T-cell (primary cell): ENCODE measurements around the gene FHIP2A. TPM values are rescaled to one million over a fixed set of nuclear protein-coding genes. Genes with fewer than 3 reads are reported as not detected.

Source experiments
- ATAC-seq, 4 experiments: fragments of 200-7000 bp in 3 of 4; fragments of 150-1000 bp in 1 of 4; cut with Tn5 transposase; replicated peaks in 1 of 4; 1 replicate in 3 of 4; 2 replicates in 1 of 4; pipeline ENCODE4 v1.10.0; 2021; ENCODE audit warnings: moderate library complexity in 3 of 4, mild to moderate bottlenecking in 2 of 4, moderate number of reproducible peaks in 1 of 4
- CTCF ChIA-PET, 2 donors: fragments of 300-600 bp; sonication (Branson Sonifier 250); formaldehyde crosslinking; loops; one replicate each; lab custom pipeline; 2022; ENCODE audit warnings: antibody characterized with exemption in 2 of 2; lab: Charles Lee
- POLR2A ChIA-PET, 2 donors: fragments of 300-600 bp; sonication (Branson Sonifier 250); formaldehyde crosslinking; loops; one replicate each; lab custom pipeline; 2022; ENCODE audit warnings: antibody characterized with exemption in 2 of 2; lab: Charles Lee
- DNase-seq, 35 experiments: peaks; one replicate each; pipeline versions ENCODE4 v3.0.0 to v3.0.0-alpha.2; 2013 to 2023
- H3K27ac ChIP-seq: one replicate; pipeline ENCODE4 v1.5.1; 2013; ENCODE audit warnings: low read length
- H3K27me3 ChIP-seq, 2 experiments: replicated peaks in 1 of 2; 1 replicate in 1 of 2; 2 replicates in 1 of 2; pipeline versions ENCODE4 v1.6.1 to v1.7.0; 2013; ENCODE audit warnings: low read length in 1 of 2, mixed read lengths in 1 of 2; ENCODE audit not compliant: control insufficient read depth in 2 of 2, insufficient read depth in 2 of 2; ENCODE audit errors: extremely low read depth in 1 of 2
- H3K36me3 ChIP-seq, 2 donors: 1 replicate in 1 of 2; 2 replicates in 1 of 2; pipeline versions ENCODE4 v1.6.1 to v1.7.0; 2013; ENCODE audit warnings: low read length in 1 of 2; ENCODE audit not compliant: control insufficient read depth in 2 of 2, insufficient read depth in 1 of 2; ENCODE audit errors: extremely low read depth in 1 of 2
- H3K4me1 ChIP-seq, 2 experiments: 1 replicate in 1 of 2; 2 replicates in 1 of 2; pipeline versions ENCODE4 v1.6.1 to v1.7.0; 2013; ENCODE audit warnings: low read length in 2 of 2, mixed read lengths in 1 of 2; ENCODE audit not compliant: insufficient read depth in 2 of 2, control insufficient read depth in 1 of 2; ENCODE audit errors: extremely low read depth in 1 of 2
- H3K4me3 ChIP-seq, 2 donors: 1 replicate in 1 of 2; 2 replicates in 1 of 2; pipeline versions ENCODE4 v1.5.1 to v1.7.0; 2013; ENCODE audit warnings: mild to moderate bottlenecking in 2 of 2, low read length in 1 of 2, moderate library complexity in 1 of 2; ENCODE audit not compliant: control insufficient read depth in 1 of 2; ENCODE audit errors: extremely low read depth in 1 of 2
- H3K9me3 ChIP-seq: 2 replicates; pipeline ENCODE4 v1.7.0; 2013
- H3K27ac Mint-ChIP-seq, 2 donors: one replicate each; pipeline ENCODE4 v1.8.0; 2020 to 2021; ENCODE audit warnings: mild to moderate bottlenecking in 2 of 2, mixed read lengths in 2 of 2
- H3K27me3 Mint-ChIP-seq, 2 donors: one replicate each; pipeline ENCODE4 v1.8.0; 2021 to 2022; ENCODE audit warnings: mixed read lengths in 2 of 2
- H3K36me3 Mint-ChIP-seq: one replicate; pipeline ENCODE4 v1.8.0; 2021; ENCODE audit warnings: mixed read lengths
- H3K4me1 Mint-ChIP-seq, 3 donors: one replicate each; pipeline ENCODE4 v1.8.0; 2020 to 2022; ENCODE audit warnings: mixed read lengths in 3 of 3, mild to moderate bottlenecking in 1 of 3
- H3K4me3 Mint-ChIP-seq, 3 donors: one replicate each; pipeline ENCODE4 v1.8.0; 2020 to 2022; ENCODE audit warnings: mild to moderate bottlenecking in 3 of 3, mixed read lengths in 3 of 3, moderate library complexity in 3 of 3
- H3K9me3 Mint-ChIP-seq, 3 donors: one replicate each; pipeline ENCODE4 v1.8.0; 2020 to 2022; ENCODE audit warnings: mixed read lengths in 3 of 3
- WGBS: methylation state at CpG from one replicate; pipeline ENCODE4 v1.1.5; 2013; ENCODE audit warnings: missing lambda C conversion rate; ENCODE audit not compliant: insufficient coverage; 5-methylcytosine and 5-hydroxymethylcytosine counted together
- total RNA-seq, 35 experiments: library from RNA in 6 of 35; stranded (reverse) in 6 of 35; fragments of 120-200 nt in 1 of 35; gene quantifications; one replicate each; pipeline versions ENCODE4 v1.2.1 to v1.2.4 and lab custom pipeline; 2013 to 2026

The FHIP2A gene
- total RNA-seq, 5 donors from 2014 or later (not counting 1 experiment from before 2014, with no cell fraction given) = 27.0 to 37.0 (median 31.9) TPM

GRCh38 chr10:114868870-114869519 lies 47.4 kb downstream of the FHIP2A start:
- Mint-ChIP-seq H3K27ac (no peak overlapping the region), H3K27me3 (peaks cover 18 to 23% of the 10 kb centered on the region in 2 donors), H3K4me1 (no peaks in the 10 kb centered on the region), H3K4me3 (no peak overlapping the region), H3K36me3 (peaks cover 24% of the 10 kb centered on the region), H3K9me3 (peaks cover 0 to 3% (median 2%) of the 10 kb centered on the region in 3 donors)
- no peak for ATAC-seq
- POLR2A ChIA-PET = no interaction called here
- CTCF ChIA-PET = interaction anchor here (0.6 to 1.4 kb wide), 3 partner anchors 10 to 77 kb away, joined by 3 to 4 read pairs (median 4); no protein-coding TSS in a partner anchor
- peaks cover 0 to 9% of the 10 kb centered on the region in 2 donors for H3K36me3 ChIP-seq
- no peaks in the 10 kb centered on the region for H3K4me1 ChIP-seq
- H3K27me3 ChIP-seq = peaks cover 0 to 3% of the 10 kb centered on the region in 2 experiments
- no peak overlapping the region for H3K4me3 ChIP-seq
- H3K9me3 ChIP-seq = no peaks in the 10 kb centered on the region
- DNase-seq = no peak
- no CpG with 5 or more reads among the region's 1 CpG for WGBS
- no peak overlapping the region for H3K27ac ChIP-seq

GRCh38 chr10:114869520-114869892 lies 47.9 kb downstream of the FHIP2A start:
- Histone ChIP-seq H3K4me1 (no peaks in the 10 kb centered on the region), H3K36me3 (peaks cover 0 to 4% of the 10 kb centered on the region in 2 donors), H3K4me3 (no peak overlapping the region), H3K27me3 (peaks cover 0 to 6% of the 10 kb centered on the region in 2 experiments), H3K27ac (no peak overlapping the region), H3K9me3 (no peaks in the 10 kb centered on the region)
- DNase-seq (no peak), ATAC-seq (no peak)
- peaks cover 20% of the 10 kb centered on the region for H3K36me3 Mint-ChIP-seq
- H3K27me3 Mint-ChIP-seq = peaks cover 22 to 28% of the 10 kb centered on the region in 2 donors
- ChIA-PET CTCF (interaction anchor here in 1 of 2 donors (0.6 to 1.4 kb wide), 3 partner anchors 14 to 77 kb away, joined by 3 to 4 read pairs (median 3); no protein-coding TSS in a partner anchor), POLR2A (no interaction called here)
- no peak overlapping the region for H3K27ac Mint-ChIP-seq
- no peak overlapping the region for H3K4me3 Mint-ChIP-seq
- no peaks in the 10 kb centered on the region for H3K4me1 Mint-ChIP-seq
- peaks cover 0 to 3% (median 2%) of the 10 kb centered on the region in 3 donors for H3K9me3 Mint-ChIP-seq
- WGBS = no CpG with 5 or more reads among the region's 1 CpG

GRCh38 chr10:114870486-114870885 lies 48.9 kb downstream of the FHIP2A start:
- Mint-ChIP-seq H3K9me3 (peaks cover 0 to 3% (median 2%) of the 10 kb centered on the region in 3 donors), H3K4me1 (peaks cover 3 to 9% (median 4%) of the 10 kb centered on the region in 3 donors), H3K27me3 (peaks cover 32 to 36% of the 10 kb centered on the region in 2 donors), H3K27ac (no peak overlapping the region), H3K36me3 (peaks cover 11% of the 10 kb centered on the region), H3K4me3 (no peak overlapping the region)
- Histone ChIP-seq H3K27ac (no peak overlapping the region), H3K27me3 (peaks cover 0 to 16% of the 10 kb centered on the region in 2 experiments), H3K36me3 (no peaks in the 10 kb centered on the region), H3K9me3 (no peaks in the 10 kb centered on the region), H3K4me3 (no peak overlapping the region), H3K4me1 (no peaks in the 10 kb centered on the region)
- ChIA-PET CTCF (no interaction called here), POLR2A (no interaction called here)
- no CpG with 5 or more reads among the region's 3 CpGs for WGBS
- no peak for DNase-seq
- ATAC-seq = no peak

- H3K27ac ChIP-seq = no peak overlapping the region
- Mint-ChIP-seq H3K36me3 (peaks cover 5% of the 10 kb centered on the region), H3K9me3 (no peaks in the 10 kb centered on the region), H3K4me1 (peaks cover 3 to 18% (median 4%) of the 10 kb centered on the region in 3 donors), H3K27me3 (peaks cover 40 to 45% of the 10 kb centered on the region in 2 donors), H3K4me3 (no peak overlapping the region), H3K27ac (no peak overlapping the region)
- no peak overlapping the region for H3K4me3 ChIP-seq
- ATAC-seq (no peak), DNase-seq (no peak)
- H3K27me3 ChIP-seq = peaks cover 0 to 22% of the 10 kb centered on the region in 2 experiments
- 67% methylated on average over 1 of the region's 2 CpGs for WGBS
- H3K36me3 ChIP-seq = no peaks in the 10 kb centered on the region
- CTCF ChIA-PET = no interaction called here
- H3K9me3 ChIP-seq = no peaks in the 10 kb centered on the region
- no peaks in the 10 kb centered on the region for H3K4me1 ChIP-seq
- POLR2A ChIA-PET = no interaction called here
Observed at GRCh38 chr10:114871379-114871778, 49.8 kb downstream of the FHIP2A start.

Other genes with a start within 250 kb of the FHIP2A start
- 100 to 1,000 TPM; 212 to 311 (median 266) TPM for gene ABLIM1, start 163.5 kb upstream of the FHIP2A start, total RNA-seq
- gene TRUB1, start 116.4 kb downstream of the FHIP2A start, total RNA-seq = 10 to 100 TPM in 3 of 5 donors, 1 to 10 TPM in 2; 8.8 to 17.0 (median 11.0) TPM